OCI-LY3 (cell line): Measurements from ENCODE around the gene CTDP1.

Source experiments
- H2AFZ ChIP-seq: fragments of 200-600, 300-600 bp; shearing (Covaris generic); 2 replicates; pipeline ENCODE4 v1.6.0; 2014; ENCODE audit warnings: antibody characterized with exemption, low read depth, low read length
- H3K27ac ChIP-seq: fragments of 200-600, 300-600 bp; sonication (generic); 2 replicates; pipeline ENCODE4 v1.5.1; 2014; ENCODE audit warnings: mild to moderate bottlenecking, low read length, moderate library complexity, mixed read lengths
- H3K27me3 ChIP-seq: fragments of 200-600, 300-600 bp; sonication (generic); 2 replicates; pipeline ENCODE4 v1.6.1; 2014; ENCODE audit warnings: low read depth, low read length, mixed read lengths
- H3K36me3 ChIP-seq: fragments of 200-600, 300-600 bp; sonication (generic); replicated peaks from 2 replicates; pipeline ENCODE3; 2014; ENCODE audit warnings: low read depth, low read length, mixed read lengths
- H3K4me1 ChIP-seq: fragments of 300-600, 200-600 bp; sonication (generic); 2 replicates; pipeline ENCODE4 v1.6.1; 2014; ENCODE audit warnings: low read length, mixed read lengths
- H3K4me2 ChIP-seq: fragments of 200-600, 300-600 bp; sonication (generic); 2 replicates; pipeline ENCODE4 v1.6.1; 2014; ENCODE audit warnings: low read length, mixed read lengths
- H3K4me3 ChIP-seq: fragments of 300-600, 200-600 bp; sonication (generic); 2 replicates; pipeline ENCODE4 v1.5.1; 2014; ENCODE audit warnings: antibody characterized with exemption, mild to moderate bottlenecking, low read length, moderate library complexity
- H3K79me2 ChIP-seq: fragments of 300-600, 200-600 bp; shearing (Covaris generic); 2 replicates; pipeline ENCODE4 v1.6.1; 2014; ENCODE audit warnings: mild to moderate bottlenecking, low read length, mixed read lengths
- H3K9ac ChIP-seq: fragments of 300-600, 200-600 bp; shearing (Covaris generic); 2 replicates; pipeline ENCODE4 v1.6.0; 2014; ENCODE audit warnings: mild to moderate bottlenecking, low read length, moderate library complexity
- H3K9me3 ChIP-seq: fragments of 200-600, 300-600 bp; shearing (Covaris generic); 2 replicates; pipeline ENCODE4 v1.6.1; 2014; ENCODE audit warnings: low read length, mixed read lengths; ENCODE audit not compliant: insufficient read depth
- H4K20me1 ChIP-seq: fragments of 200-600, 300-600 bp; sonication (generic); 2 replicates; pipeline ENCODE4 v1.6.1; 2016; ENCODE audit warnings: low read length, mixed read lengths; ENCODE audit not compliant: insufficient read depth
- EZH2phosphoT487 ChIP-seq: fragments of 200-600 bp; shearing (Covaris generic); IDR thresholded peaks from 2 replicates; pipeline ENCODE4 v1.6.1; 2018; ENCODE audit warnings: antibody characterized with exemption, mixed run types, low read depth
- TF ChIP-seq, protein P1 (sequence below): fragments of 200-600, 300-600 bp; sonication (generic); IDR thresholded peaks from 2 replicates; pipeline ENCODE4 v1.5.1; 2014; ENCODE audit warnings: antibody characterized with exemption, low read length, low read depth

The CTDP1 gene

DNA sequence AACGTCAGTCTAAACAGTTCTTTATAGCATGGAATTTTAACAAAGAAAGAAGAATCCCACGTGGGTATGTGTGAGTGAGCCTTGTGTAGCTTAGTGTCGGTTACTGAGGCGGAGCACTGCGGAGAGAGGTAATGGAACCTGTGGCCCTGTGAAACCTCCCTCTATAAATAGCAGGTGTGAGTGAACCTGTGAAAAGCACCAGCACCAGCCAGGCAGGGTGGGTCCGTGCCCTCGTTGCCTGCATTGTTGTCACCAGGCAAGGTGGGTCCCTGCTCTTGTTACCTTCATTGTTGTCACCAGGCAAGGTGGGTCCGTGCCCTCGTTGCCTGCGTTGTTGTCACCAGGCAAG is 4.7 kb downstream of the CTDP1 start:
- no peak for TF ChIP-seq EZH2phosphoT487
- TF ChIP-seq, protein P1, sequence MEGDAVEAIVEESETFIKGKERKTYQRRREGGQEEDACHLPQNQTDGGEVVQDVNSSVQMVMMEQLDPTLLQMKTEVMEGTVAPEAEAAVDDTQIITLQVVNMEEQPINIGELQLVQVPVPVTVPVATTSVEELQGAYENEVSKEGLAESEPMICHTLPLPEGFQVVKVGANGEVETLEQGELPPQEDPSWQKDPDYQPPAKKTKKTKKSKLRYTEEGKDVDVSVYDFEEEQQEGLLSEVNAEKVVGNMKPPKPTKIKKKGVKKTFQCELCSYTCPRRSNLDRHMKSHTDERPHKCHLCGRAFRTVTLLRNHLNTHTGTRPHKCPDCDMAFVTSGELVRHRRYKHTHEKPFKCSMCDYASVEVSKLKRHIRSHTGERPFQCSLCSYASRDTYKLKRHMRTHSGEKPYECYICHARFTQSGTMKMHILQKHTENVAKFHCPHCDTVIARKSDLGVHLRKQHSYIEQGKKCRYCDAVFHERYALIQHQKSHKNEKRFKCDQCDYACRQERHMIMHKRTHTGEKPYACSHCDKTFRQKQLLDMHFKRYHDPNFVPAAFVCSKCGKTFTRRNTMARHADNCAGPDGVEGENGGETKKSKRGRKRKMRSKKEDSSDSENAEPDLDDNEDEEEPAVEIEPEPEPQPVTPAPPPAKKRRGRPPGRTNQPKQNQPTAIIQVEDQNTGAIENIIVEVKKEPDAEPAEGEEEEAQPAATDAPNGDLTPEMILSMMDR = no peak
- H3K4me2 ChIP-seq = no peak overlapping the region
- no peak overlapping the region for H3K27ac ChIP-seq

DNA sequence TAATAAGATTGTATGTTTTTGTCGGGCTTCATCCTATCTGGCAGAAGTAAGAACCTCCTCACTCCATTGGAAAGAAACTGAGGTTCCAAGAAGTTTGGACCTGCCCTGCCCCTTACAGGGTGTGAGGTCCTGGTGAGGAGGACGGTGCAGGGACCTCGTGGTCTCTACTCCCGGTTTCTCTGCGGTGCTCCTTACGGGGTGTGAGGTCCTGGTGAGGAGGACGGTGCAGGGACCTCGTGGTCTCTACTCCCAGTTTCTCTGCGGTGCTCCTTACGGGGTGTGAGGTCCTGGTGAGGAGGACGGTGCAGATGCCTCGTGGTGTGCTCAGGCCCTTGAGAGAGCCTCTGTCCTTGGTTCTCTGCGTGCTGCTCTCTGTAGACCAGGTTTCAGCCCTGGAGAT is 5.2 kb downstream of the CTDP1 start:
- Histone ChIP-seq H3K36me3 (no peaks in the 10 kb centered on the region), H3K4me3 (no peak overlapping the region), H2AFZ (no peak overlapping the region), H3K27me3 (no peaks in the 10 kb centered on the region), H3K4me1 (peaks cover 14% of the 10 kb centered on the region), H4K20me1 (peaks cover 70% of the 10 kb centered on the region), H3K9ac (no peak overlapping the region), H3K27ac (no peak overlapping the region), H3K9me3 (no peaks in the 10 kb centered on the region), H3K79me2 (peaks cover 91% of the 10 kb centered on the region), H3K4me2 (no peak overlapping the region)
- TF ChIP-seq EZH2phosphoT487 = no peak
- TF ChIP-seq, protein P1 = no peak

More for the DNA sequence above, 4.7 kb downstream of the CTDP1 start:
- no peak overlapping the region for H3K9ac ChIP-seq
- no peaks in the 10 kb centered on the region for H3K36me3 ChIP-seq
- H3K27me3 ChIP-seq = no peaks in the 10 kb centered on the region
- no peak overlapping the region for H2AFZ ChIP-seq
- H3K4me3 ChIP-seq = no peak overlapping the region
- H3K79me2 ChIP-seq = peaks cover 87% of the 10 kb centered on the region
- peaks cover 65% of the 10 kb centered on the region for H4K20me1 ChIP-seq
- H3K4me1 ChIP-seq = peaks cover 14% of the 10 kb centered on the region
- no peaks in the 10 kb centered on the region for H3K9me3 ChIP-seq

DNA sequence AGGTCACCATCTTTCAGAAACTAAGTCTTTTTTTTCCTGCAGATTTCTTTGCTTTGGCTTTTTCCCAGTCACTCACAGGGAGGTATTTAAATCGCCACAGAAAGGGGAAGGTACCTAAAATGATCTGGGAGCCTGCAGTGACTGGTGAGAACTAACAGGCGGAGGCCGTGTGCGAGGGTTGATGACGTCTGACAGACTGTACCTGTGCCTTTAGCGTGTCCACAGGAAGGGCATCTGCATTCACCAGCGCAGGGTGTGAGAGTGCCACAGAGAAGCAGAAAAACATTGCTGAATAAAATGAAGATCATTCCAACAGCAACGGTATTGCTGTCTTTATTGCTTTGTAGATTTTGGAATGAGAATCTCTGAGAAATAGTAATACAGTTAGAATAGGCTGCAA is 5.7 kb downstream of the CTDP1 start:
- peaks cover 91% of the 10 kb centered on the region for H3K79me2 ChIP-seq
- H4K20me1 ChIP-seq = peaks cover 74% of the 10 kb centered on the region
- H3K36me3 ChIP-seq = no peaks in the 10 kb centered on the region
- peaks cover 14% of the 10 kb centered on the region for H3K4me1 ChIP-seq
- no peaks in the 10 kb centered on the region for H3K9me3 ChIP-seq
- H3K27me3 ChIP-seq = no peaks in the 10 kb centered on the region
- H3K9ac ChIP-seq = no peak overlapping the region
- TF ChIP-seq, protein P1 = no peak
- no peak for TF ChIP-seq EZH2phosphoT487
- H3K4me2 ChIP-seq = no peak overlapping the region
- no peak overlapping the region for H3K27ac ChIP-seq
- H3K4me3 ChIP-seq = no peak overlapping the region
- no peak overlapping the region for H2AFZ ChIP-seq

DNA sequence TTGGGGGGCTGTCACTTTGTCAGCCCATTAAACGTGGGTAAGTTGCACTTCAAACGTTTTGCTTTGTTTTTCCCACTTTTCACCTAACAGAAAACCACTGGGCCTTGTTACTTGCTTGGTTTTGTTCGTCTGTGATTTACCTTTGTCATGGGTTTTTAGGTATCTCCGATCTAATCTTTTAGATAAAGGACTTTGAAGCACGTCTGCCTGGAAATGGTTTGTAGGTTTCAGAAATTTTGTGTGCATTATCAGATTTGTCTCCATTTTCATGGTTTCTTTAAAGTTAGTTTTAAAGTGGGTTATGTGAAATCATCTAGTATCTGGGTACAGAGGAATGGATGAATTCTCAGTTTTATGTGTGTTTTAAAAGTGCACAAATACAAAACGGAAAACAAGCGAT is 6.4 kb downstream of the CTDP1 start:
- Histone ChIP-seq H3K79me2 (peaks cover 91% of the 10 kb centered on the region), H4K20me1 (peaks cover 74% of the 10 kb centered on the region)

More for the DNA sequence above, 6.4 kb downstream of the CTDP1 start:
- Histone ChIP-seq H3K27me3 (no peaks in the 10 kb centered on the region), H3K4me2 (no peak overlapping the region), H3K4me1 (peaks cover 7% of the 10 kb centered on the region), H3K36me3 (no peaks in the 10 kb centered on the region), H3K9ac (no peak overlapping the region), H3K4me3 (no peak overlapping the region), H3K9me3 (no peaks in the 10 kb centered on the region), H3K27ac (no peak overlapping the region), H2AFZ (no peak overlapping the region)
- TF ChIP-seq, protein P1 = no peak
- no peak for TF ChIP-seq EZH2phosphoT487
